PC-3 (cell line): ENCODE measurements around the gene PHF2.

Experiments
- CTCF ChIP-seq: fragments of 300-600 bp; sonication (generic); conservative IDR thresholded peaks from 2 replicates; pipeline ENCODE4 v1.5.1; 2017; ENCODE audit warnings: antibody characterized with exemption, low read depth, mild to moderate bottlenecking, low read length
- EZH2phosphoT487 ChIP-seq: fragments of 300-600 bp; sonication (generic); IDR thresholded peaks from 2 replicates; pipeline ENCODE4 v1.6.1; 2018; ENCODE audit warnings: mild to moderate bottlenecking, antibody characterized with exemption, low read length, borderline replicate concordance

GRCh38 chr9:93546356-93546755 lies 30.0 kb upstream of the PHF2 start:
- TF ChIP-seq CTCF = no peak
- no peak for TF ChIP-seq EZH2phosphoT487
